IMR-90 (cell line): ENCODE results near the gene NELL1.

Experiments used
- MAFK ChIP-seq: IDR thresholded peaks from 2 replicates; pipeline ENCODE4 v1.6.1; 2012; ENCODE audit warnings: low read depth, low read length, improper control_type of control experiment
- NFE2L2 ChIP-seq: fragments of 150-350 bp; IDR thresholded peaks from 2 replicates; pipeline ENCODE4 v1.6.1; 2016; ENCODE audit warnings: low read depth, mild to moderate bottlenecking, low read length
- POLR2A ChIP-seq: IDR thresholded peaks from 2 replicates; pipeline ENCODE4 v1.6.1; 2012; ENCODE audit warnings: mild to moderate bottlenecking, low read depth, low read length
- RAD21 ChIP-seq: IDR thresholded peaks from 2 replicates; pipeline ENCODE4 v1.6.1; 2012; ENCODE audit warnings: low read length, improper control_type of control experiment
- RFX5 ChIP-seq: IDR thresholded peaks from 2 replicates; pipeline ENCODE4 v1.8.0; 2012; ENCODE audit warnings: low read depth, mild to moderate bottlenecking, low read length, moderate library complexity
- SMC3 ChIP-seq: fragments of 150-350 bp; IDR thresholded peaks from 2 replicates; pipeline ENCODE4 v1.6.1; 2016; ENCODE audit warnings: low read depth, mild to moderate bottlenecking, antibody characterized with exemption, low read length, moderate library complexity

GRCh38 chr11:21430537-21430936 lies 761.2 kb downstream of the NELL1 start:
- TF ChIP-seq SMC3 (no peak), NFE2L2 (no peak), POLR2A (no peak), RAD21 (no peak), RFX5 (no peak), MAFK (no peak)
